ENCODE data around the gene C15orf39. TPM values are rescaled to one million over a fixed set of nuclear protein-coding genes. Genes with fewer than 3 reads are reported as not detected.

Gene C15orf39
- polyA plus RNA-seq, 3 donors: 10.4 to 13.1 (median 11.1) TPM

DNA sequence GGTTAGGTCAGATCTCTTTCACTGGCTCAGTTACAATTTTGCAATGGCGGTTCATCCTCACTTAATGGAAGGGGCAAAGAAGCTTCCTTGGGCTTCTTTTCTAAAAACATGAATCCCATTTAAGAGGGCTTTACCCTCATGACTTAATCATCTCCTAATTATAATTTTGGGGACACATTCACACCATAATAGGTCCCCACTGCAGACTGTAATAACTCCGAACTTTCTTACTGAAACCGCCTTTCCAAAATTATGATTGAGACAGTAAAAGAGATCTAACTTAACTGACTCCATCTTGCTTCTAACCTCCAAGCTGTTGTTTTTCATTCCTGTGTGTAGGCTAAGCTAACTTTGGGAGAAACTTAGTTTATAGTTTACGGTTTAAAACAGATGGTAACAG, 33.3 kb upstream of the C15orf39 start:
- DNase-seq: no peak

DNA sequence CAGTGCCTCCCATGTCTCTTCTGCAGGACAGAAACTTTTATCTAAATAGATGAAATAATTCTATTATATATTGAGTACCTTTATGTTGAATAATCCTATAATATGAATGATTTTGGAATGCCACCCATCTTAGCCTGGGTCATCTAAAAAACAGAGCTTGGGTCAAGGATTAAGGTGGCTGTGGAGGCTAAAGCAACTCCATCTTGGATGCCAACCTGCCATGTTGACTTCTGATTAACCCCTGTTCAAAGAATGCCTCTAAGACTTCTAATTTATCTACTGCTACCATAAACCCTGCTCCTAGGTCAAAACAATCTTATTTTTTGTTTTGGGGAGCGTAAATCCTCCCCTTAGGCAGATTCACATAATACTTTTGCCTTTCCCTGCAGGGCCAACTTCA, 31.5 kb upstream of the C15orf39 start:
- no peak for DNase-seq

DNA sequence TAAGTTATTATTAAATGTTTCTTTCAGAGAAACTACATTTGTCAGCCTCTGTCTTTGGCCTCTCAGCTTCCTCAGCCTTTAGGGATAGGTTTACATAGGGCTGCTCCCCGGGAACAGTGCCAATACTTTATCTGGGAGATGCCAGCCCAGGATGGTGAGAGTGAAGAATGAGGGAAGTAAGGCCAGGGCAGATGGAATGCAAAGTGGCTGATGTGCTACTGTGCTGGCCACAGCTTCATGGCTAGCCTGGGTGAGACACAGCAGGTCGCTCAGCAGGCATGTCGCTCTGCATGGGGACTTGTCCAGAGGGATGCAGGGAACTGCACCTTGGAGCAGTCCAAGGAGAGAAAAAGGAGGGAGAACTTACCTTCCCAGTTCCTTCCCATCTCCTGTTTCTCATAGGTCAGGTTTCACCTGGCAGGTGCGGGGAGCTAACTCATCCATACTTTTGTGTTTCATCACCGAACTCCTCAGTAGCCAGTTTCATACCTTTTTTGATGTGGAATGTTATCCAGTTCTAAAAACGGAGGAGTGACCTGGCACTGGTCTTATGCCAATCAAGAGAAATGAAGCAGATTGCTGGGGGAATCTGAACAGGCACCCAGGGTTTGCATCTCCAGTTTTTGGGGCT, 30.9 kb upstream of the C15orf39 start:
- no peak for DNase-seq

DNA sequence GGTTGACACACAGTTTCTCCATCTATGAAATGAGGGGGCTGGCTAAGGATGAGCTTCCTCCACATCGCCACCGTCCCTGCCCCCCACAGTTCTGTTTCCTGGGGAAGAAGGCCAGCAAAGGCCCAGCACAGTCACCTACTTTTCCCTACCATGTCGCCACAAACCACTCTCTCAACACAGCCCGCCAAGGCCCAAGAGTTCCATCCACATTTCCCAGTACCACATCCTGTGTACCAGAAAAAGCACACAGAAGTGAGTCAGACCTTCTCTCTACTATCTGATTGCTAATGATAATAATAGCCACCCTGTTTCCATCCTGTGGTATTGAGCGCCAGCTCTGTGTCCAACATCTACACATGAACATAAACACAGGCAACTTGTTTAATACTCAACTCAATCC, 30.3 kb upstream of the C15orf39 start:
- DNase-seq: no peak

DNA sequence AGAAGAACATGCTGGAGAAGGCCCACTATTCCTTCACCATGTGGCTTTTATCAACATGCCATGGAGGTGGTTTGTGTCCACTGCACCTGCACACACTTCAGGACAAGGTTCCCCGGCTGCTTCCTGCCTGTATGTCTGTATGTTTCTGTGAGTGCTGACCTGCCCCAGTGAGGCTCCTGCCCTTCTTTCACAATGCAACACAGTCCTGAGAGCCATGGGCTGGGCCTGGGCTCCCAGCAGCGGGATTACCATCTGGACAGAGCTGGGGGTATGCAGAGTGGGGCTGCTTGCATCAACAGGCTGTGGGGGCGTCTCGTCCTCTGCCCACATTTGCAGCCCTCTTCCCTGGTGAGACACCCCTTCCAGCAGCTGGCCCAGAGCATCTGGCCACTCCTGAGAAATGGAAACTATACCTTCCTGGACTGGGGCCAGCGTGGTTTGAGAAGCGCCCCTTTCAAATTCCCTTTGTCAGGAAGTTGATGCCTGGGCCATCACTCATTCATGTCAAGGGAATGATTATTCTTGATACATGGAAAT, 29.3 kb upstream of the C15orf39 start:
- DNase-seq: no peak

DNA sequence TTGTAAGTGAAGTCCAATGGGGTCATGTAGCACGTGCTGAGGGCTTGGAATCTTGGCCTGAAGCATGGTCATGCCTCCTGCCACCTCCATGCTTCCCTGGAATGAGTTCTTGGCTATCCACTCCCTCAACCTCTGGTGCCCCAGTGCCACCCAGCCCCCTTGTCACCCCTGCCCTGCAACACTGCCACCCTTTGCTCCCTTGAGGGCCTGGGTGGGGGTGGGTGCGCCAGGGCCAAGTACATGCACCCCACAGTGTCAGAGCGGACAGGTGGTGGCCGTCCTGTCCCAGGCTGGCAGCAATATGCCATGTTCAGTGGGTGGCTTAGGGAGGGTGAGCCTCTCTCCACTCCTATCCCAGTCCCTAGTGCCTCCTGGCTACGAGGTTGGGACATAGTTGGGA, 27.6 kb upstream of the C15orf39 start:
- DNase-seq: no peak

DNA sequence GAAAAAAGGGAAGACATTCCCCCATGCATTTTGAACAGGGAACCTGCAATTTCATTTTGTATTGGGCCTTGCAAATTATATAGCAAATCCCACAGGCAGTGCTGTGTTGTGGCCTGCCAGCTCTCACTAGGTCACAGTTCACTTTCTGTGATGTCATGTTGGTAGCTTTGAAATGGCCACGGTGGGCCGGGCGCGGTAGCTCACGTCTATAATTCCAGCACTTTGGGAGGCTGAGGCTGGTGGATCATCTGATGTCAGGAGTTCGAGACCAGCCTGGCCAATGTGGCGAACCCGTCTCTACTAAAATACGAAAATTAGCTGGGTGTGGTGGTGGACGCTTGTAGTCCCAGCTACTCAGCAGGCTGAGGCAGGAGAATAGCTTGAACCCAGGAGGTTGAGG, 27.0 kb upstream of the C15orf39 start:
- DNase-seq: no peak

DNA sequence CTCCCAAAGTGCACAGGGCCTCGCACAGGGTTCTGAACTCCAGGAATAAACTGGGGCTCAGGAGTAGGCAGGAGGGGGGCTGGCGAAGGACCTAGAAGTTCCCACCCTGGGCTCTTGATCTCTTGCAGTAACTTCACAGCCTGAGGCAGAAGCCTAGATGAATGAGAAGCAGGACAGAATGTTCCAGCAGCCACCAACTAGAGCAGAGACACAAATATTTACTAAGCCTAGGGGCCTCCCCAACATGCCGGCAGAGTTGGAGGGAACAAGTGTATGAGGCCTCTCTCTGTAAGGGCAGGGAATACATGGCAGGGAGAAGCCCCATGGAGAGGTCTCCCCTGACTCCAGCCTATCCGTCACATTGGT, 25.3 kb upstream of the C15orf39 start:
- no peak for DNase-seq

DNA sequence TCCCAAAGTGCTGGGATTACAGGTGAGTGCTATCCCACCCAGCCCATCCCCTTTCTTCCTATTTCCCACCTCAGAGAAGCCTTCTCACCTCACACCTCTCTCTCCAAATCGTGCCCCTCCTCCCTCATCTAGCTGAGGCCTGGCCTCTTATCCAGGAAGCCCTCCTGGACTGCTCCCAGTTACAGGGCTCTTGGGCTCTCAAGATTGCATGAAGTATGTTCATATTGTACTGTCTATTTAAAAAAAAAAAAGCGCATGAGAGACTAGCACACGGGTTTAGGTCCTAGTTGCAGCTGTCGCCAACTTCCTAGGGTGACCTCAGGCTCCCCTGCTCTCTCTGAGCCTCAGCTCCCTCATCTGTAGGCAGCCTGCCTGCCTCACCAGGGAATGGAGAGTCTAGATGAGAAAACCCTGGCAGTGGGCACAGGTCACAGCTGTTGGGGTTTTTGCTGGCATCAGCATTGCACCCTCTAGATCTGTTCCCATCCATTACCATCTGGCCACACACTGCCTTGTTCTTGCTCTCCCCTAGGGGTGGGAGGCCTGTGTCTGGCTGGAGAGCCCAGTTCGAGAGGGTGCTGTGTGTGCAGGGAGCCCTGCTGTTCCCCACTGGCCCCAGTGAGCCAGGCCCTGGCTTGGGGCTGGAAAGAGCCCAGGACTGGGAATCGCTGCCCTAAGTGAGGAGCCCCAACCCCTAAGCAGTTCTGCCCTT, 24.2 kb upstream of the C15orf39 start:
- no peak for DNase-seq

DNA sequence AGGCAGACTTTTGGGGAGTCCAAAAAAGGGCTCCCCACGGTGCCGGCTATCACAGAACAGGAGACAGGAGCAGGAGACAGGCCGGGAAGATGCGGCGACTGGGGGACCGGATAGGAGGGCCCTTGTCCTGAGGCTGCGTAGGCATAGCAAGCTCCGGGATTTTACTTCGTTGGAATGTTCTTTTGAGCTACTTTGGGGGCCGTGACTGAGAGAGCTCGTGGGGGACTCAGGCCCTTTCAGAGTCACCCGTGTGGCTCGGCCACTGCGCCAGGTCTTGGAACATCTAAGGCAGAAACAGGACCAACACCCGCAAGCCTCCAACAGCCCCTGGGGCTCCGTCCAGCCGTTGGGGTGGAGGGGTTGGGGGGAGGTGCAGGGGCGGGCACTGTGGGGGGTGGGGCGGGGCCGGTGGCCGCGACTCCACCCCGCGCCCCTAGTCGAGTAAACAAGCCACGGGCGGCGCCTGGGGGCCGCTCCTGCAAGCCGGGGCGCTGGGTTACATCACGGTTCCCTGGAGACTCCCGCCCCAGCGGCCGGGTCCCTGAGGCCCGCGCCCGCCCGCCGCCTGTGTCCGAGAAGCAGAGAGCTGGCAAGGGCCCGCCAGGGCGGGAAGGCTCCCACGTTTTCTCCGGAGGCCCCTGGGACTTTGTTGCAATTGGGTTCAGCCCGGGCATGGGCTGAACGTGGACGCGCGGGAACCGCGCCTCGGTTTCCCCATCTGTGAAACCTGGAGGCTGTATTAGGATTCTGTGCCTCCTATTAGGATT, 23.3 kb upstream of the C15orf39 start:
- no peak for DNase-seq

DNA sequence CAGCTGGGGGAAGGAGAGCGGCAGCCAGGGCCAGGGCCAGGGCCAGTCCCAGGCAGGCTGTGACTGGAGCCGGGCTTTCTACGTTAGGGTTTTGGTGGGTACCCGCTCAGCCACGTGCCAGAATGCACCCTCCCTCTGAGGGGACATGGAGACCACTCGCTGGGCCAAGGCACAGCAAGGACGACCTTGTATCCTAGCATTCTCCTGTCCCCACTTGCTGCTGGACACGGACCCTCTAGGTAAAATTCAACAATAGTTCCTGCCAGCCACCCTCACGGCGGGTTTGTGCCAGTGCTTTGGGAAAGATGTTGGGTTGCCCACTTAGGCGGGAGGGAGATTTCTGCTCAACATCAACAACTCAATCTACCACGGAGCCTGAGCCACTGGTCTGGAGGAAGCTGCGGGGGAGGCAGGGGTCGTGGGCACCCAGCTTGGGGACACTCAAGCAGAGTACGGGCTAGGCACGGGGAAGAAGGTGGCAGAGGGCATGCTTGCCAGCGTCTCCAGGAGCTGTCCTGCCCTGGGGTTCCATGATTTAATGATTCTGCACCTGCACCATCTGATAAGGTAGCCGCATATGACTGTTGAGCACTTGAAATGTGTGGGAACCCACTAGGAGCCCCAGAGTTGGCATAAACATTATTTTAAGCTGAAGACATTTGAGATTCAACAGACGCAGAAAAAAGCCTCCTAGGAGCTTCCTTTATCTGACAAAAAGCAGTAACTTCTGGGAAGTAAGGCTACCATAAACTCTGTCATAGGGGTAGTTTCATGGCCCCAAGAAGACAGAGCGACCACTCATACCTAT, 22.5 kb upstream of the C15orf39 start:
- DNase-seq: no peak

DNA sequence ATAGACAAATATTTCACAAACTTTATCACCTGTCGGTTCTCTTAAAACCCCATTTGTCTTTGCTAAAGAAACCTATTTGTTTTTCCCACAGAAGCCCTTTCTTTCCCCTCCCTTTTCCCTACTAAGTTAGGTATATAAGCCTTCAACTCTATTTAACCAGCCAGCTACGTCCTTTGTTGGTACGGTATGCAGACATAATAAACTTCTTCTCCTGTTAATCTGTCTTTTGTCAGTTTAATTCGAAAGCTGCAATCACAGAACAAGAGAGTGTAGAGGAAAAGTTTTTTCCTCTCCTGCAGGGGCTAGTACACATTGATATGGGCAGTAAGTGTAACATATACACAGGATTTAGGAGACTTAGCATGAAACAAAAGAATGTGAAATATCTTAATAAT, 21.9 kb upstream of the C15orf39 start:
- DNase-seq: no peak

DNA sequence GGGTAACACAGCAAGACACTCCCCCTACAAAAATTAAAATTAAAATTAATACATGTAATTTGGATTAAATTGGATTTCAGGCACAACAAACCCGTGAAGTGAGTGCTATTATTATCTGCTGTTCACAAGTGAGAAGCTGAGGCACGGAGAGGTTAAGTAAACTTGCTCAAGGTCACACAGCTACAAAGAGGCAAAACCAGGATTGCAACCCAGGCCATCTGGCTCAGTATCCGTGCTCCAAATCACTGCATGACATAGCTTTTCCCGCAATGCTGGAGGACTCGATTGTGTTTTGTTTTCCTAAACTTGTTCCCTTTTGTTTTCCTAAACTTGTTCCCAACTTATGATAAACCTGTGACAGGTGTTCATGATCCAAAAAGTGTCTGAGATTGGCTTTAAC, 19.9 kb upstream of the C15orf39 start:
- no peak for DNase-seq

DNA sequence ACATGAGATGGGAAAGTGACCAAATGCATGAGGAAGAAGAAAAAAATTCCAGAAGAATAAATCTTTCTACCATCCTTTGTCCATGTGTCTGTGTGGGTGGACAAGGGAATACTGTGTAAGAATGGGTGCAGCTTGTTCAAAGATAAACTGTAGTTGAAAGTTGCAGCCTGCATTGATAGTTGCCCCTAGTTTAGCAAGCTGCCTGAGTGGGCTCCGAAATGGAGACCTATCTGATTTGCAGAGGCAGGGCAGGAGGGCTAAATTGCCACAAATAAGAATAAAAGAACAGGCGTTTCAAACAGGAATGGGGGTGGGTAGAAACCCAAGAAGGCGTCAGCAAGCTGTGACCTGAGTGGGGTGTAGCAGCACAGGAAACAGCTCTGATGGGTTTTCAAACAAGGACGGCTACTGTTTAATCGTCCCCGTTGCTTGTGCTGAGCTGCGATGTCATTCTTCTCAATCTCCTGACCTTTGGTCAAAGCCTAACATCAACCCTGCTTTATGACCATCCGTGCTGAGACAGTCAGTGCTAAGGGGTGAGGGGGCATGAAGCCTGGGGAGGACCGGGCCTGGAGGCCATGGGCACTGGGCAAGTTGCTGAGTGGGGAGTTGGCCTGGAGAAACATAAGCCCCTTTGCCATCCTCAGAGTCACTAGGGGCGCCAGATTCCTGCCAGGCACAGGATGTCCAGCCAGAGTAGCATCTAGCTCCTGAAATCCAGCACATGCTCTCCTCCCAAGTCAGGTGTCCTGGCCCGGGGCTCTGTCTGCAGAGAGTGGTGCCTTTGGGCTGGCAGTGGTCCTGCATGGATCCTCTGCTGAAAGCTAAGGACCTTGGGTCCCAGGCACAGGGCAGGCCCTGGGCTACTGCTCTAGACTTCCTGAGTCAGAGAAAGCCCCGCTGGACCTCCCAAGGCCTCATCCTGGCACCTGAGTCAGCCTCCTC, 19.2 kb upstream of the C15orf39 start:
- DNase-seq: no peak

DNA sequence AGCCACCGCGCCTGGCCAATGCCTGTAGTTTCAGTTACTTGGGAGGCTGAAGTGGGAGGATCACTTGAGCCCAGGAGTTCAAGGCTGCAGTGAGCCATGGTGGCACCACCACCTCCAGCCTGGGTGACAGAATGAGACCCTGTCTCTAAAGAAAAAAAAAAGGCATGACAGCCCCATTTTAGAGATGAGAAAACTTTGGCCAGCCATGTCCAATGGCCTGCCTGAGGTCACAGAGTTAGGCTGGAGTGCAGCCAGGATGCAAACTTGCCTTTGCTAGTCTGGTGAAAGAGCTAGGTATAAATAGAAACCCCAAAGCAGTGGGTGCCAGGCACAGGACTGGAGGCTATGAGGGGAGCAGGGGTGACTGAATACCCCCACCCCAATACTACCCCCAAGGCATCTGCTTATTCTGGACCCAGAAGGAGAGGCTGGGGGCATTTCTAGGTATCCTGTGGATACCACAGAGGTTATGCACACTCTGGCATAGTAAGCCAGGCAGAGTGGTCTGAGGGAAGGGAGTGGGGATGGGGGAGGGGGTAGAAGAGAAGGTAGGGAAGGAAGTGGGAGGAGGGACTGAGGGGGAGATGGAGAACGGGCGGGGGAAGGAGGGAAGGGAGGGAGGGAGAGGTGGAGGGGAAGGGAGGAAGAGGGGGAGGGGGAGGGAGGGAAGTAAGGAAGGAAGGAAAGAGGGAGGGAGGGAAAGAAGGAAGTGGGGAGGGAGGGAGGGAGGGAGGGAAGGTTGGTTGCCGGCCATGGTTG, 16.2 kb upstream of the C15orf39 start:
- no peak for DNase-seq

DNA sequence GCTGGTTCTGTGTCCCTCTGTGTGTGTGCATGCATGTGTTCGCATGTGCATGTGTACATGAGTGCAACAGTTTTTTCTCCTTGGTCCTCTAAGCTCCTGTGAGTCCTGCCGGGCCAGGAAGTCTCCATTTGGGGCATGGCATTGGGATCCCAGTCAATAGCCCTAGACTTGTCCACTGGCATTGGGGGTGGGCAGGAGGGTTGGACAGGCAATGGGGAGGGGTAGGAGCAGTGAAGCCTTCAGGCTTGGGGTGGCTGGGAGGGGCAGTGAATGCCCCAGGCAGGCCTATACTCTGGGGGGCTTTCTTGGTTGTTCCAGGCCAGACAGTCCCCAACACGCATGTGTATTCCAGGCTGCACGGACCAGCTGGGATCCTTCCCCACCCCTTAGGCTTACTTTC, 15.6 kb upstream of the C15orf39 start:
- DNase-seq: no peak

DNA sequence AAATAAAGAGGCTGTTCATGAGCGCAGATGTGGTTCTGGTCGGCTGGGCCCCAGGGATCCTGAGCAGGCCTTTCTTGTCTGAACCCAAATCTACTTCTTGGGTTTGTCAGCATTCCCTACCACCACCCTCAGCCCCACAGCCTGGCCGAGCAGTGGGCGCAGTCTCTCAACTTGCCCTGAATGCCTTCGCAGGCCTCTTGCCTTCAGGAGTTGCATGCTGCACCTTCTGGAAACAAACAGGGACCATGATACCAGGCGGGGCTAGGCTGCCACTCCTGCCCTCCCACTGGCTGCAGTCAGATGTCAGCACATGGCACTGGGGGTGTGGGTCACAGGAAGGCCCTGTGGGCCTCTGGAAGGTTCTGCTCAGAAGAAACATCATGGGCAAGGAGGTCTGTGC, 13.2 kb upstream of the C15orf39 start:
- no peak for DNase-seq

DNA sequence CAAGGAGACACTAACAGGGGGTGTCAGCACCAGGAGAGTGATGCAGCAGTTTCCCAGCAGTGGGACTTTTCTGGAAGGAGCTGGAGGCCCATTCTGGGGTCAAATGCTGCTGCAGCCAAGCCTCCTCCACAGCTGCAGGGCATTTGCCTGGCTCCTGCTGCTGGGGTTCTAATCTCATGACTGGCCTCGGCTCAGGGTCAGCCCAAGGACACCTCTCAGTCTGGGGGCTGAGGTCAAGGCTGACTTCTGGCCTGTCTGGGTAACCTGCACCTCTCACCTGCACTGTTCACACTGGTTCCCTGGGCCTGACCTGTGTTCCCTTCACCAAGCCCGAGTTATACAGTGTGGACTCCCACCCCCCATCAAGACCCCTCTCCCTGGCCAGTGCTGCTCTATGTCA, 10.4 kb upstream of the C15orf39 start:
- DNase-seq: no peak

DNA sequence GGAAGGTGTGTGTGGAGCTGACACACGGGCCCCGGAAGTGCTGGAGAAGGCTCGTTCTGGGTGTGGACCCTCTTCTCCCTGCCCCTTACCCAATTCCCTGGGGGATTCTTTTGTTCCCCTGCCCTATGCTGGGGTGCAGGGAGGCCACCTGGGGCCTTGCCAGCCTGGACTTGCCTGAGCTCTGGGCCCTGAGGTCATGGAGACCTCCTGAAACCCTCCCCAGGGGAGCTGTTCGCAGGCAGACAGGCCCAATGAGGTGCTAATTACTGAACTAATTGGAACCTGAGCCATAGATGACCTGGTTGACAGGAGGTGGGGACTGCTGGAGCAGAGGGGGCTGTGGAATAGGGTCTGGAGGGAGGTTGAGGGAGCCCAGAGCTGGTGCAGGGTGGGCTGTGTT, 9.4 kb upstream of the C15orf39 start:
- no peak for DNase-seq

DNA sequence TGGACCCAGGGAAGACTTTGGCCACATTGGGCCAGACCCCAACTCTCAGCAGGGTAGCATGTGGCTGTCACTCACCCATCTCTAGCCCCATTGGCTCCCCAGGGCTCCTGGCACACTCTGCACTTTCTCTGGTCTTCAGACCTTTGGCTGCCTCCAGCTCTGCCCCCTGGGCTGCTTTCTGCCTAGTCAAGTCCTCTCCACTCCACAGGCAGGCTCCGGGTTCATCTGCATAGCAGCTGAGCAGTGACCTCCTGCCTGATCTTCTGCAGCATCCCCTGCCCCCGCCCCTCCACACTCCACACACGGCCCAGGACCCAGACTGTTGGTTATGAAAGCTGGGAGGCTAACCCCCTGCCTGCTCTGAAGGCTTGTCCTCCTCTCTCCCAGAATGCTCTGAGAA, 8.4 kb upstream of the C15orf39 start:
- no peak for DNase-seq

Measured in renal pelvis (tissue), 4 donors.